Measurements from ENCODE around the gene DOCK8. TPM values are rescaled to one million over a fixed set of nuclear protein-coding genes. Genes with fewer than 3 reads are reported as not detected.

Gene DOCK8
- total and polyA plus RNA-seq, 2 of the 13 experiments (the other 11 are each of a cell fraction or from before 2014, with no cell fraction given) = 0.28 to 0.38 TPM

DNA sequence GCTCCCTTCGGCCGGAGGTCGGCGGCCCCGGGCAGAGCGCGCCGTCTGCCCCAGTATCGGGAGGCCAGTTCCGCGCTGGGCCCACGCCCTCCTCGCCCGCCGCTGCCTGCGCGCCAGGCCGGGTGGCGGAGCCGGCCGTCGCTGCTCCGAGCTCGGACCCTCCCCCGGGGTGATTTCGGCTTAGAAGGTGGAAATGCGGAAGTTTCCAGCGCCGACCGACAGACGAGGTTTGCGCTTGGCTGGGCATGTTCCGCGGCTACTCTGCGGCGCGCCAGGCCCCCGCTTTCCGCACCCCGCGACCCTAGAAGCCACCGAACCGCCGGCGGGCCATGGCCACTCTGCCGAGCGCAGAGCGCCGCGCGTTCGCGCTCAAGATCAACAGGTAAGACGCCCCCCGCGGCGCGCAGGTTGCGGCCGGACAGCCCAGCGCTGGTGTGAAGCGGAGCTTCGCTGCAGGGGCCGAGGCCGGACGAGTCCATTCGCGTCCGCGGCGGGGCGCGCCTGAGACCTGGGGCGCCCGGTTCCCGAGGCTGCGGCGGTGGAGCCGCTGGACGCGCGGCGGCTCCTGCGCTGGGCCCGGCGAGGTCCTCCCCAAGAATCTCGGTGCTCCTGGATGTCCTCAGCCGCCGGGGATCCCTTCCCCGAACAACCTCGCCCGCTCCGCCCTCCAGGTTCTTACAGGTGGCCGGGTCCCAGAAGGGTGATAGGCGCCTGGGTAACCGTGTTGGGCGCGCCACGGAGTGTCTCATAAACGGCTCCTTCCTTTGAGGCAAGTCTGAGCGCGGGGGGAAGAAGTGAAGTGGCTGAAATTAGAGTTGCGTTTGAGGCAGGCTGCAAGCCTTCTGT lies at the start of gene DOCK8 (continued):
- TF ChIP-seq, protein P1, sequence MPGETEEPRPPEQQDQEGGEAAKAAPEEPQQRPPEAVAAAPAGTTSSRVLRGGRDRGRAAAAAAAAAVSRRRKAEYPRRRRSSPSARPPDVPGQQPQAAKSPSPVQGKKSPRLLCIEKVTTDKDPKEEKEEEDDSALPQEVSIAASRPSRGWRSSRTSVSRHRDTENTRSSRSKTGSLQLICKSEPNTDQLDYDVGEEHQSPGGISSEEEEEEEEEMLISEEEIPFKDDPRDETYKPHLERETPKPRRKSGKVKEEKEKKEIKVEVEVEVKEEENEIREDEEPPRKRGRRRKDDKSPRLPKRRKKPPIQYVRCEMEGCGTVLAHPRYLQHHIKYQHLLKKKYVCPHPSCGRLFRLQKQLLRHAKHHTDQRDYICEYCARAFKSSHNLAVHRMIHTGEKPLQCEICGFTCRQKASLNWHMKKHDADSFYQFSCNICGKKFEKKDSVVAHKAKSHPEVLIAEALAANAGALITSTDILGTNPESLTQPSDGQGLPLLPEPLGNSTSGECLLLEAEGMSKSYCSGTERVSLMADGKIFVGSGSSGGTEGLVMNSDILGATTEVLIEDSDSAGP (CRISPR knock-in tag; IDR thresholded peaks at IDR 0.05; ENCODE audit: borderline replicate concordance) = peak; percentile 59; the same call in 1 of the 2 replicates
- TF ChIP-seq, protein P2, sequence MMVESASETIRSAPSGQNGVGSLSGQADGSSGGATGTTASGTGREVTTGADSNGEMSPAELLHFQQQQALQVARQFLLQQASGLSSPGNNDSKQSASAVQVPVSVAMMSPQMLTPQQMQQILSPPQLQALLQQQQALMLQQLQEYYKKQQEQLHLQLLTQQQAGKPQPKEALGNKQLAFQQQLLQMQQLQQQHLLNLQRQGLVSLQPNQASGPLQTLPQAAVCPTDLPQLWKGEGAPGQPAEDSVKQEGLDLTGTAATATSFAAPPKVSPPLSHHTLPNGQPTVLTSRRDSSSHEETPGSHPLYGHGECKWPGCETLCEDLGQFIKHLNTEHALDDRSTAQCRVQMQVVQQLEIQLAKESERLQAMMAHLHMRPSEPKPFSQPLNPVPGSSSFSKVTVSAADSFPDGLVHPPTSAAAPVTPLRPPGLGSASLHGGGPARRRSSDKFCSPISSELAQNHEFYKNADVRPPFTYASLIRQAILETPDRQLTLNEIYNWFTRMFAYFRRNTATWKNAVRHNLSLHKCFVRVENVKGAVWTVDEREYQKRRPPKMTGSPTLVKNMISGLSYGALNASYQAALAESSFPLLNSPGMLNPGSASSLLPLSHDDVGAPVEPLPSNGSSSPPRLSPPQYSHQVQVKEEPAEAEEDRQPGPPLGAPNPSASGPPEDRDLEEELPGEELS (CRISPR knock-in tag; IDR thresholded peaks at IDR 0.05) = no peak
- TF ChIP-seq ATF7-NPFF (CRISPR knock-in tag; IDR thresholded peaks at IDR 0.05; ENCODE audit: low read depth) = no peak
- TF ChIP-seq ELF3 (CRISPR knock-in tag; IDR thresholded peaks at IDR 0.05) = peak; percentile 27; the same call in 1 of the 2 replicates
- TF ChIP-seq ZSCAN21 (CRISPR knock-in tag; IDR thresholded peaks at IDR 0.05; ENCODE audit: borderline replicate concordance) = peak; percentile 59
- no peak for TF ChIP-seq PHF5A (CRISPR knock-in tag; IDR thresholded peaks at IDR 0.05; ENCODE audit: low read depth, unreplicated experiment)
- TF ChIP-seq, protein P3, sequence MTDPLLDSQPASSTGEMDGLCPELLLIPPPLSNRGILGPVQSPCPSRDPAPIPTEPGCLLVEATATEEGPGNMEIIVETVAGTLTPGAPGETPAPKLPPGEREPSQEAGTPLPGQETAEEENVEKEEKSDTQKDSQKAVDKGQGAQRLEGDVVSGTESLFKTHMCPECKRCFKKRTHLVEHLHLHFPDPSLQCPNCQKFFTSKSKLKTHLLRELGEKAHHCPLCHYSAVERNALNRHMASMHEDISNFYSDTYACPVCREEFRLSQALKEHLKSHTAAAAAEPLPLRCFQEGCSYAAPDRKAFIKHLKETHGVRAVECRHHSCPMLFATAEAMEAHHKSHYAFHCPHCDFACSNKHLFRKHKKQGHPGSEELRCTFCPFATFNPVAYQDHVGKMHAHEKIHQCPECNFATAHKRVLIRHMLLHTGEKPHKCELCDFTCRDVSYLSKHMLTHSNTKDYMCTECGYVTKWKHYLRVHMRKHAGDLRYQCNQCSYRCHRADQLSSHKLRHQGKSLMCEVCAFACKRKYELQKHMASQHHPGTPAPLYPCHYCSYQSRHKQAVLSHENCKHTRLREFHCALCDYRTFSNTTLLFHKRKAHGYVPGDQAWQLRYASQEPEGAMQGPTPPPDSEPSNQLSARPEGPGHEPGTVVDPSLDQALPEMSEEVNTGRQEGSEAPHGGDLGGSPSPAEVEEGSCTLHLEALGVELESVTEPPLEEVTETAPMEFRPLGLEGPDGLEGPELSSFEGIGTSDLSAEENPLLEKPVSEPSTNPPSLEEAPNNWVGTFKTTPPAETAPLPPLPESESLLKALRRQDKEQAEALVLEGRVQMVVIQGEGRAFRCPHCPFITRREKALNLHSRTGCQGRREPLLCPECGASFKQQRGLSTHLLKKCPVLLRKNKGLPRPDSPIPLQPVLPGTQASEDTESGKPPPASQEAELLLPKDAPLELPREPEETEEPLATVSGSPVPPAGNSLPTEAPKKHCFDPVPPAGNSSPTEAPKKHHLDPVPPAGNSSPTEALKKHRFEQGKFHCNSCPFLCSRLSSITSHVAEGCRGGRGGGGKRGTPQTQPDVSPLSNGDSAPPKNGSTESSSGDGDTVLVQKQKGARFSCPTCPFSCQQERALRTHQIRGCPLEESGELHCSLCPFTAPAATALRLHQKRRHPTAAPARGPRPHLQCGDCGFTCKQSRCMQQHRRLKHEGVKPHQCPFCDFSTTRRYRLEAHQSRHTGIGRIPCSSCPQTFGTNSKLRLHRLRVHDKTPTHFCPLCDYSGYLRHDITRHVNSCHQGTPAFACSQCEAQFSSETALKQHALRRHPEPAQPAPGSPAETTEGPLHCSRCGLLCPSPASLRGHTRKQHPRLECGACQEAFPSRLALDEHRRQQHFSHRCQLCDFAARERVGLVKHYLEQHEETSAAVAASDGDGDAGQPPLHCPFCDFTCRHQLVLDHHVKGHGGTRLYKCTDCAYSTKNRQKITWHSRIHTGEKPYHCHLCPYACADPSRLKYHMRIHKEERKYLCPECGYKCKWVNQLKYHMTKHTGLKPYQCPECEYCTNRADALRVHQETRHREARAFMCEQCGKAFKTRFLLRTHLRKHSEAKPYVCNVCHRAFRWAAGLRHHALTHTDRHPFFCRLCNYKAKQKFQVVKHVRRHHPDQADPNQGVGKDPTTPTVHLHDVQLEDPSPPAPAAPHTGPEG (CRISPR knock-in tag; IDR thresholded peaks at IDR 0.05) = no peak
- no peak for TF ChIP-seq ONECUT2 (CRISPR knock-in tag; IDR thresholded peaks at IDR 0.05)
- TF ChIP-seq NPAS2 (CRISPR knock-in tag; IDR thresholded peaks at IDR 0.05; ENCODE audit: borderline replicate concordance) = no peak
- TF ChIP-seq SNRNP70 (IDR thresholded peaks at IDR 0.05; ENCODE audit: low read depth, low read length) = no peak
- TF ChIP-seq ZNF441 (CRISPR knock-in tag; IDR thresholded peaks at IDR 0.05; ENCODE audit: borderline replicate concordance) = peak; percentile 40; the same call in 1 of the 2 replicates
- no peak; the same call in 1 of the 2 replicates for TF ChIP-seq ZNF44 (CRISPR knock-in tag; IDR thresholded peaks at IDR 0.05)
- no peak for TF ChIP-seq KLF6 (CRISPR knock-in tag; IDR thresholded peaks at IDR 0.05)
- peak; percentile 57 for TF ChIP-seq ZMYM4 (CRISPR knock-in tag; IDR thresholded peaks at IDR 0.05)
- TF ChIP-seq RAD51 (IDR thresholded peaks at IDR 0.05; ENCODE audit: borderline replicate concordance) = no peak
- TF ChIP-seq ZNF724P (CRISPR knock-in tag; IDR thresholded peaks at IDR 0.05; ENCODE audit: borderline replicate concordance) = no peak
- TF ChIP-seq, protein P4, sequence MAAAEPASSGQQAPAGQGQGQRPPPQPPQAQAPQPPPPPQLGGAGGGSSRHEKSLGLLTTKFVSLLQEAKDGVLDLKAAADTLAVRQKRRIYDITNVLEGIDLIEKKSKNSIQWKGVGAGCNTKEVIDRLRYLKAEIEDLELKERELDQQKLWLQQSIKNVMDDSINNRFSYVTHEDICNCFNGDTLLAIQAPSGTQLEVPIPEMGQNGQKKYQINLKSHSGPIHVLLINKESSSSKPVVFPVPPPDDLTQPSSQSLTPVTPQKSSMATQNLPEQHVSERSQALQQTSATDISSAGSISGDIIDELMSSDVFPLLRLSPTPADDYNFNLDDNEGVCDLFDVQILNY (CRISPR knock-in tag; conservative IDR thresholded peaks at IDR 0.05) = no peak
- TF ChIP-seq NR2F2 (IDR thresholded peaks at IDR 0.05; ENCODE audit: borderline replicate concordance, low read depth) = no peak
- TF ChIP-seq ZNF883 (CRISPR knock-in tag; IDR thresholded peaks at IDR 0.05; ENCODE audit: not compliant biosample characterization) = peak; percentile 44
